CD14-positive monocyte (primary cell): ENCODE results near the gene TMEM132A. TPM values are rescaled to one million over a fixed set of nuclear protein-coding genes. Genes with fewer than 3 reads are reported as not detected.

ENCODE experiments used
- DNase-seq, 3 donors: peaks; one replicate each; pipeline ENCODE4 v3.0.0-alpha.2; 2011 to 2022
- H2AFZ ChIP-seq: 2 replicates; pipeline ENCODE4 v1.6.0; 2012; ENCODE audit warnings: mild to moderate bottlenecking, low read depth, low read length, inconsistent platforms; ENCODE audit not compliant: insufficient read depth, poor library complexity, severe bottlenecking
- H3K27ac ChIP-seq, 2 donors: 1 replicate in 1 of 2; 2 replicates in 1 of 2; pipeline ENCODE4 v1.5.1; 2012 to 2013; ENCODE audit warnings: low read length in 2 of 2, control low read depth in 1 of 2, inconsistent platforms in 1 of 2, low read depth in 1 of 2, mild to moderate bottlenecking in 1 of 2
- H3K27me3 ChIP-seq, 2 donors: one replicate each; pipeline versions ENCODE4 v1.6.0 to v1.6.1; 2011 to 2013; ENCODE audit warnings: low read length in 2 of 2; ENCODE audit not compliant: control insufficient read depth in 2 of 2, insufficient read depth in 2 of 2
- H3K36me3 ChIP-seq, 2 donors: replicated peaks in 1 of 2; 1 replicate in 1 of 2; 2 replicates in 1 of 2; pipeline versions ENCODE4 v1.5.1 to v1.6.1; 2012 to 2013; ENCODE audit warnings: low read length in 2 of 2, control low read depth in 1 of 2, inconsistent platforms in 1 of 2, mild to moderate bottlenecking in 1 of 2; ENCODE audit not compliant: insufficient read depth in 2 of 2, control insufficient read depth in 1 of 2
- H3K4me1 ChIP-seq, 2 donors: 1 replicate in 1 of 2; 2 replicates in 1 of 2; pipeline versions ENCODE4 v1.5.1 to v1.6.1; 2012 to 2013; ENCODE audit warnings: low read length in 2 of 2, control low read depth in 1 of 2, inconsistent platforms in 1 of 2, mild to moderate bottlenecking in 1 of 2, moderate library complexity in 1 of 2; ENCODE audit not compliant: insufficient read depth in 2 of 2, control insufficient read depth in 1 of 2
- H3K4me2 ChIP-seq: replicated peaks from 2 replicates; pipeline ENCODE3; 2012; ENCODE audit warnings: low read length, moderate library complexity, mild to moderate bottlenecking; ENCODE audit not compliant: poor library complexity, severe bottlenecking; ENCODE audit errors: extremely low read depth
- H3K4me3 ChIP-seq, 3 experiments: fragments of 200-600 bp in 1 of 3; sonication (generic) in 1 of 3; replicated peaks in 1 of 3; 1 replicate in 2 of 3; 2 replicates in 1 of 3; pipeline ENCODE4 v1.5.1; 2011 to 2013; ENCODE audit warnings: low read length in 3 of 3, mild to moderate bottlenecking in 3 of 3, control low read depth in 2 of 3, low read depth in 2 of 3, inconsistent platforms in 1 of 3, moderate library complexity in 1 of 3
- H3K79me2 ChIP-seq: 2 replicates; pipeline ENCODE4 v1.6.0; 2012; ENCODE audit warnings: mild to moderate bottlenecking, control low read depth, inconsistent platforms, low read length, moderate library complexity; ENCODE audit not compliant: insufficient read depth
- H3K9ac ChIP-seq: 2 replicates; pipeline ENCODE4 v1.6.0; 2017; ENCODE audit warnings: low read length, mild to moderate bottlenecking; ENCODE audit not compliant: insufficient read depth, poor library complexity, severe bottlenecking
- H3K9me3 ChIP-seq, 2 donors: replicated peaks in 1 of 2; 1 replicate in 1 of 2; 2 replicates in 1 of 2; pipeline versions ENCODE4 v1.5.1 to v1.6.1; 2012 to 2013; ENCODE audit warnings: low read length in 2 of 2, control low read depth in 1 of 2; ENCODE audit not compliant: control insufficient read depth in 1 of 2, insufficient read depth in 1 of 2
- H4K20me1 ChIP-seq: 2 replicates; pipeline ENCODE4 v1.6.0; 2012; ENCODE audit warnings: mild to moderate bottlenecking, low read length, control low read depth, moderate library complexity; ENCODE audit not compliant: insufficient read depth
- H3K27ac Mint-ChIP-seq, 7 donors: one replicate each; pipeline ENCODE4 v1.8.0; 2020; ENCODE audit warnings: mild to moderate bottlenecking in 7 of 7, mixed read lengths in 7 of 7, moderate library complexity in 6 of 7, inconsistent platforms in 2 of 7
- H3K27me3 Mint-ChIP-seq, 3 donors: one replicate each; pipeline ENCODE4 v1.8.0; 2021 to 2022; ENCODE audit warnings: low read depth in 3 of 3, mild to moderate bottlenecking in 3 of 3, mixed read lengths in 3 of 3, moderate library complexity in 3 of 3, inconsistent platforms in 1 of 3
- H3K36me3 Mint-ChIP-seq, 2 donors: one replicate each; pipeline ENCODE4 v1.8.0; 2020; ENCODE audit warnings: mixed read lengths in 2 of 2, inconsistent platforms in 1 of 2, mild to moderate bottlenecking in 1 of 2
- H3K4me1 Mint-ChIP-seq: one replicate; pipeline ENCODE4 v1.8.0; 2020; ENCODE audit warnings: mild to moderate bottlenecking, mixed read lengths
- H3K4me3 Mint-ChIP-seq, 2 donors: one replicate each; pipeline ENCODE4 v1.8.0; 2020; ENCODE audit warnings: mild to moderate bottlenecking in 2 of 2, mixed read lengths in 2 of 2, moderate library complexity in 1 of 2
- H3K9me3 Mint-ChIP-seq, 7 donors: one replicate each; pipeline ENCODE4 v1.8.0; 2020 to 2022; ENCODE audit warnings: mixed read lengths in 7 of 7, mild to moderate bottlenecking in 6 of 7, moderate library complexity in 6 of 7, inconsistent platforms in 2 of 7
- WGBS: methylation state at CpG from one replicate; pipeline ENCODE4 v1.1.5; 2013; ENCODE audit warnings: missing lambda C conversion rate; ENCODE audit not compliant: insufficient coverage; 5-methylcytosine and 5-hydroxymethylcytosine counted together
- intact Hi-C, 2 donors: fragments of 100-400 bp; cut with micrococcal nuclease; formaldehyde crosslinking; loops; one replicate each; pipeline versions ENCODE4 v1.15.0 to v1.15.1; 2023
- polyA plus RNA-seq, 3 donors: library from polyadenylated mRNA; depleted of rRNA in 1 of 3; unstranded in 2 of 3; stranded (reverse) in 1 of 3; fragments of 300-500 nt in 2 of 3; fragments of >200 nt in 1 of 3; fragmentation: Illumina TruSeq in 2 of 3; gene quantifications; 1 replicate in 2 of 3; 2 replicates in 1 of 3; pipeline ENCODE4 v1.2.3, GENCODE V29; 2012 to 2021
- TF ChIP-seq, protein P1 (sequence below): fragments of 200-600 bp; IDR thresholded peaks from one replicate; pipeline ENCODE4 v1.8.0; 2022; ENCODE audit warnings: antibody characterized with exemption, mild to moderate bottlenecking

Gene TMEM132A
- polyA plus RNA-seq, 3 donors, result 0.01 to 0.31 (median 0.21) TPM

DNA sequence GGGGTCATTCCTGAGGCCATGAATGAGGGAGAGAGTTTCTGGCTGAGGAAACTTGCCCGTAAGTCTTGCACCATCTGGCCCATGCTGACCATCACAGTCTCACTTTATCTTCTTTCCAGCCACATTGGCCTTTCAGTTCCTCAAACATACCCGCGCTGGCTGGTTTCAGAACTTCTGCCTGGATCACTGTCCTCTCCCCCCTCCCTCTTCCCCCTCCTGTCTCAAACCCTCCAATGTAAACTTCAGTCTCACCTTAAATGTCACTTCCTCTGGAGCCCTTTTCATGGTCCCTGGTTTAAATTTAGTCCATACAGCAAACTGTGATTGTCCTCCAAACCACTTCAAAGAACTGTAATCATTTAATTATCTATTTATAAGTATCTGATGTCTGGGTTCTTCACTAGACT lies 14.0 kb upstream of the TMEM132A start:
- Histone ChIP-seq H3K4me2 (peak overlapping the region; percentile 10), H3K4me3 (peak overlapping the region in 1 of 3 experiments; percentile 10), H4K20me1 (peaks cover 13% of the 10 kb centered on the region), H3K79me2 (peaks cover 19% of the 10 kb centered on the region), H3K27me3 (no peaks in the 10 kb centered on the region), H3K9me3 (no peaks in the 10 kb centered on the region), H3K4me1 (peaks cover 66 to 71% of the 10 kb centered on the region in 2 donors), H2AFZ (no peak overlapping the region), H3K27ac (peak overlapping the region; percentile 55 to 79), H3K9ac (peak overlapping the region; percentile 6), H3K36me3 (no peaks in the 10 kb centered on the region)
- Mint-ChIP-seq H3K4me1 (peaks cover 76% of the 10 kb centered on the region), H3K36me3 (peaks cover 0 to 12% of the 10 kb centered on the region in 2 donors), H3K27me3 (peaks cover 0 to 6% (median 2%) of the 10 kb centered on the region in 3 donors), H3K4me3 (no peak overlapping the region), H3K9me3 (peaks cover 0 to 13% (median 6%) of the 10 kb centered on the region in 7 donors), H3K27ac (peak overlapping the region; percentile 85 to 95 (median 90))
- peak; percentile 78 to 88 (median 86) for DNase-seq
- TF ChIP-seq, protein P1, sequence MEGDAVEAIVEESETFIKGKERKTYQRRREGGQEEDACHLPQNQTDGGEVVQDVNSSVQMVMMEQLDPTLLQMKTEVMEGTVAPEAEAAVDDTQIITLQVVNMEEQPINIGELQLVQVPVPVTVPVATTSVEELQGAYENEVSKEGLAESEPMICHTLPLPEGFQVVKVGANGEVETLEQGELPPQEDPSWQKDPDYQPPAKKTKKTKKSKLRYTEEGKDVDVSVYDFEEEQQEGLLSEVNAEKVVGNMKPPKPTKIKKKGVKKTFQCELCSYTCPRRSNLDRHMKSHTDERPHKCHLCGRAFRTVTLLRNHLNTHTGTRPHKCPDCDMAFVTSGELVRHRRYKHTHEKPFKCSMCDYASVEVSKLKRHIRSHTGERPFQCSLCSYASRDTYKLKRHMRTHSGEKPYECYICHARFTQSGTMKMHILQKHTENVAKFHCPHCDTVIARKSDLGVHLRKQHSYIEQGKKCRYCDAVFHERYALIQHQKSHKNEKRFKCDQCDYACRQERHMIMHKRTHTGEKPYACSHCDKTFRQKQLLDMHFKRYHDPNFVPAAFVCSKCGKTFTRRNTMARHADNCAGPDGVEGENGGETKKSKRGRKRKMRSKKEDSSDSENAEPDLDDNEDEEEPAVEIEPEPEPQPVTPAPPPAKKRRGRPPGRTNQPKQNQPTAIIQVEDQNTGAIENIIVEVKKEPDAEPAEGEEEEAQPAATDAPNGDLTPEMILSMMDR, result no peak
- intact Hi-C loops, result no loop called here
- 0% methylated on average over 3 of the region's 3 CpGs for WGBS

DNA sequence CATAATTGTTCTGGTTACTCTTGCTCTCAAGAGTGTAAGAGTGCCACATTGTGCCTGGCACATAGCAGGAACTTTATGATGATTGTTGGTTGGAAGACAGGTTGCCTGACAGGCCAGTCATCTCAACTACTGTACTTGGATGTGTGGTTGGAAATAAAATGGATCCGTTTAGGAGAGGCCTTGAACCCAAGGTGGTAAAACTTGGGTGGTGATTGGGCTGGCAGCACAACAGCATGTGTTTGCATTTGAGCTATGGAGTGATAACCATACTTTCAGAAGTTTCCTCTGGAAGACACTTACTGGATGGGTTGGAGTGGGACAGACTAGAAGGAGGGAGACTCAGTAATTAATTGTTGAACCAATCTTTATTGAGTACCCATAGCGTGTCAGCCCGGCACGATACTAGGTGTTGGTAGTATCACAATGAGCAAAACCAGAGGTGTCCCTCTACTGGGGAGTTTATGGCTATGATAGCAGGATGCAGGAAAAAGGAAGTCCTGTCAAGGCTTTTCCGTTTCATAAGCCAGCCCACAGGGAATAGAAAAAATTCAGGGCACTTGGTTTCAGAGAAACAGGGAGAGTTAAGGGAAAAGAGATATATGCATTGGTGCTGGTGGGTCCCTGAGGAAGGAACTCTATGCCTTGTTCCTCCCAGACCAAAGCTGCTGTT lies 13.4 kb upstream of the TMEM132A start:
- peak overlapping the region; percentile 85 to 95 (median 90) for H3K27ac Mint-ChIP-seq
- 51% methylated on average over 5 of the region's 5 CpGs for WGBS
- H3K27ac ChIP-seq, result peak overlapping the region in 1 of 2 donors; percentile 79
- H3K4me3 Mint-ChIP-seq, result peak overlapping the region in 1 of 2 donors; percentile 21
- peaks cover 0 to 13% (median 6%) of the 10 kb centered on the region in 7 donors for H3K9me3 Mint-ChIP-seq
- TF ChIP-seq, protein P1, result peak; percentile 39
- H3K9me3 ChIP-seq, result no peaks in the 10 kb centered on the region
- no peak overlapping the region for H2AFZ ChIP-seq
- H3K4me1 ChIP-seq, result peaks cover 66 to 71% of the 10 kb centered on the region in 2 donors
- H3K27me3 ChIP-seq, result no peaks in the 10 kb centered on the region
- H3K4me2 ChIP-seq, result peak overlapping the region; percentile 10
- peak in 2 of 3 donors; percentile 55 to 62 for DNase-seq
- H3K79me2 ChIP-seq, result peaks cover 19% of the 10 kb centered on the region
- peaks cover 76% of the 10 kb centered on the region for H3K4me1 Mint-ChIP-seq
- H3K9ac ChIP-seq, result no peak overlapping the region
- no peak overlapping the region for H3K4me3 ChIP-seq
- H4K20me1 ChIP-seq, result peaks cover 12% of the 10 kb centered on the region
- intact Hi-C loops, result no loop called here
- peaks cover 0 to 6% (median 2%) of the 10 kb centered on the region in 3 donors for H3K27me3 Mint-ChIP-seq
- no peaks in the 10 kb centered on the region for H3K36me3 ChIP-seq
- peaks cover under 1 to 13% of the 10 kb centered on the region in 2 donors for H3K36me3 Mint-ChIP-seq
